SK-N-MC (cell line): ENCODE measurements around the gene RWDD4.

ENCODE experiments used
- DNase-seq: peaks from one replicate; pipeline ENCODE4 v3.0.0-alpha.2; 2011; ENCODE audit warnings: low read depth, low spot score
- H3K27ac ChIP-seq: fragments of 200-600 bp; sonication (generic); 2 replicates; pipeline ENCODE4 v1.5.1; 2016; ENCODE audit warnings: mixed run types
- H3K36me3 ChIP-seq: fragments of 200-600 bp; sonication (generic); 2 replicates; pipeline ENCODE4 v1.6.1; 2017; ENCODE audit warnings: antibody characterized with exemption, low read length, mixed read lengths; ENCODE audit not compliant: insufficient read depth
- H3K4me3 ChIP-seq: fragments of 200-600 bp; sonication (generic); 2 replicates; pipeline ENCODE4 v1.5.1; 2016
- H3K9ac ChIP-seq: fragments of 200-600 bp; sonication (generic); 2 replicates; pipeline ENCODE4 v1.8.0; 2017; ENCODE audit warnings: mixed run types, mixed read lengths; ENCODE audit not compliant: insufficient read length
- H3K9me3 ChIP-seq: fragments of 200-600 bp; sonication (generic); 2 replicates; pipeline ENCODE4 v1.6.1; 2017; ENCODE audit warnings: low read depth, mild to moderate bottlenecking, antibody characterized with exemption, low read length, moderate library complexity, mixed read lengths
- EZH2 ChIP-seq: fragments of 200-600 bp; sonication (generic); IDR thresholded peaks from one replicate; pipeline ENCODE4 v1.6.1; 2017; ENCODE audit warnings: antibody characterized with exemption
- FOXP2 ChIP-seq: optimal IDR thresholded peaks from 2 replicates; pipeline ENCODE3; 2011; ENCODE audit warnings: mild to moderate bottlenecking, moderate library complexity; ENCODE audit not compliant: insufficient read depth; ENCODE audit errors: extremely low read length, control extremely low read depth
- POLR2AphosphoS5 ChIP-seq: IDR thresholded peaks from 2 replicates; pipeline ENCODE4 v1.6.1; 2012; ENCODE audit warnings: mild to moderate bottlenecking, low read depth, low read length, borderline replicate concordance

RWDD4 gene

GRCh38 chr4:183602557-183603027 is 56.4 kb downstream of the RWDD4 start:
- Histone ChIP-seq H3K4me3 (no peak overlapping the region), H3K27ac (no peak overlapping the region), H3K9me3 (no peaks in the 10 kb centered on the region), H3K36me3 (no peaks in the 10 kb centered on the region), H3K9ac (no peak overlapping the region)
- no peak for DNase-seq
- TF ChIP-seq EZH2 (no peak), FOXP2 (no peak), POLR2AphosphoS5 (no peak)

DNA sequence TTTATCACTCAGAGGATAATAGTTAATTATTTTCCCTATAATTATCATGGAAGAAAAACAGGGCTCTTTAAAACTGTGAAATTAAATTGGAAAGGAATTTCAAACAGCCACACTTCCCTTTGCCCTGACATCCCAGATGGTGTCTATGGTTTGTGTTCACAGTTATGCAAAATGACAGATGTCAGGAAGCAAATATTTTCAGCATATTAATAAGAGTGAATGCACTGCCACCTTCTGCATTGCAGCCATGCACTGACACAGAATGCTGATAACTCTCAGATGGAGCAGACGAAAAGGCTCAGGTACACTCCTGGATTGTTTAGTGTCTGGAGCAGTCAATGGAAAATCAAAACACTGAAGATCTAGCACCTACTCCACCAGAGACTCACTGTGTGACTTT is 57.6 kb downstream of the RWDD4 start:
- Histone ChIP-seq H3K36me3 (no peaks in the 10 kb centered on the region), H3K27ac (no peak overlapping the region), H3K4me3 (no peak overlapping the region), H3K9ac (no peak overlapping the region), H3K9me3 (no peaks in the 10 kb centered on the region)
- TF ChIP-seq POLR2AphosphoS5 (no peak), FOXP2 (no peak), EZH2 (no peak)
- DNase-seq: no peak

- Histone ChIP-seq H3K9ac (no peak overlapping the region), H3K9me3 (no peaks in the 10 kb centered on the region), H3K36me3 (no peaks in the 10 kb centered on the region), H3K27ac (no peak overlapping the region), H3K4me3 (no peak overlapping the region)
- TF ChIP-seq EZH2 (no peak), POLR2AphosphoS5 (no peak), FOXP2 (no peak)
- DNase-seq: no peak
Measured at GRCh38 chr4:183600189-183600685, 58.7 kb downstream of the RWDD4 start.

DNA sequence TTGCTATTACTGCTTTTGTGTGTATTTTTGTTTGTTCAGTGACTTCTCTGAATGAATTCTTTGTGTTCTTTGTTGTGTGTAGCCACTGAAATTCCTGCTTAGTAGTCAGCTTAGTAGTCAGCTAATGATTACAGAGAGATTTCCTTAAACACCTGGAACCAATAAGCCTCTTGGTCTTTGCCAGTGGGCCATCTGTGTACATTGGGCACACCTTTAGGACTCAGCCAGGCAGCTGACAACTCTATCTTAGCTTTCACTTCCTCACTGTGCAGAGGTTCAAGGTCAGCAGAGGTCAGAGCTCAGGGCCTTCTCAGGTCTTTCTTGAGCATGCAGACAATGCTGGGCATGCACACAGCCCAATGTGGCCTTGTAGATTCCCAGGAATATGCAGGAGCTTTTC is 59.3 kb downstream of the RWDD4 start:
- H3K36me3 ChIP-seq: no peaks in the 10 kb centered on the region
- no peak for TF ChIP-seq POLR2AphosphoS5
- TF ChIP-seq FOXP2: no peak
- TF ChIP-seq EZH2: no peak
- H3K9me3 ChIP-seq: no peaks in the 10 kb centered on the region
- no peak overlapping the region for H3K9ac ChIP-seq
- H3K27ac ChIP-seq: no peak overlapping the region
- H3K4me3 ChIP-seq: no peak overlapping the region
- DNase-seq: no peak

DNA sequence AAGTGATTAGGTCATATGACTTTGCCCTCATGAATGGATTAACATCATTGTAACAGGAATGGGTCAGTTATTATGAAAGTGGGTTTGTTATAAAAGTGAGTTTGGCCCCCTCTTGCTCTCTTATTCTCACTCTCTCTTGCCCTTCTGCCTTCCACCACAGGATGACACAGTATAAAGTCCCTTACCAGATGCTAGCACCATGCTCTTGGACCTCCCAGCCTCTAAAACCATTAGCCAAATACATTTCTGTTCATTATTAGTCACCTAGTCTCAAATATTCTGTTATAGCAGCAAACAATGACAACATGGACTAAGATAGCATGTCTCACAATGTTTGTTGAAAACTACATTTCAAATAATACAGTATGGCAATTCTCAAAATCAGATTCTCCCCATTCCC is 59.7 kb downstream of the RWDD4 start:
- Histone ChIP-seq H3K27ac (no peak overlapping the region), H3K9ac (no peak overlapping the region), H3K9me3 (no peaks in the 10 kb centered on the region), H3K36me3 (no peaks in the 10 kb centered on the region), H3K4me3 (no peak overlapping the region)
- no peak for DNase-seq
- TF ChIP-seq FOXP2 (no peak), POLR2AphosphoS5 (no peak), EZH2 (no peak)

DNA sequence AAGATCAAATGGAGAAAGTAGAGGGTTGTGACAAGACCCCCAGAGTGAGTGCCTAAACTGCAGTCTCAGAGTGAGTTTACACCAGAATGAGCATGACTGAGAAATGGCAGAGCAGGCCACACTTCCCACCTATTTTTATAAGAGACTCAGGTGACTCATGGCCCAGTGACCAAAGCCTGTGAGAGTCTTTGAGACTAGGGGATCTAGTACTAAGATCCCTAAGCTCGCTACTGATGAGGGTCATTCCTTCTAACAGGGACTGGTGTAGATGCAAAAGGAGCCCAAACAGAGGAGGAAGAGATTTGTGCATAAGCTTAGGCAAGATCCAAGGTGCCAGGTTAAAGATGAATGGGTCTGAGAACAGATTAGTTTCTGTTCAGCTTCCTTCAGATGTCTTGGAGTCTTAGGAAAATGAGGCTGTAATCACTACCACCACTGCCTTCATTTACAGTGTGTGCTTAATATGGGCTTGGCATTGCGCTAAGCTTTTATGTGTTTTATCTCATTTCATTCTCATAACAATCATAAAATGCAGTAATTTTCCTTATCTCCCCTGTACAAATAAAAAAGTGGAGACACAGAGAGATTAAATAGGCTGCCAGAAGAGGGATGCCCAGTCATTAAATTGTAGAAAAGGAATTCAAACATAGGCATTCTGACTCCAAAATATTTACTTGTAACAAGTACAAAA is 62.8 kb downstream of the RWDD4 start:
- H3K36me3 ChIP-seq: no peaks in the 10 kb centered on the region
- no peak overlapping the region for H3K4me3 ChIP-seq
- H3K27ac ChIP-seq: no peak overlapping the region
- no peak overlapping the region for H3K9ac ChIP-seq
- no peak for DNase-seq
- TF ChIP-seq POLR2AphosphoS5: no peak
- no peak for TF ChIP-seq FOXP2
- no peak for TF ChIP-seq EZH2
- no peaks in the 10 kb centered on the region for H3K9me3 ChIP-seq

- TF ChIP-seq FOXP2 (no peak), EZH2 (no peak), POLR2AphosphoS5 (no peak)
- Histone ChIP-seq H3K9ac (no peak overlapping the region), H3K27ac (no peak overlapping the region), H3K9me3 (no peaks in the 10 kb centered on the region), H3K4me3 (no peak overlapping the region), H3K36me3 (no peaks in the 10 kb centered on the region)
- no peak for DNase-seq
Measured at GRCh38 chr4:183594823-183595222, 64.2 kb downstream of the RWDD4 start.

- Histone ChIP-seq H3K4me3 (no peak overlapping the region), H3K36me3 (no peaks in the 10 kb centered on the region), H3K27ac (no peak overlapping the region), H3K9me3 (no peaks in the 10 kb centered on the region), H3K9ac (no peak overlapping the region)
- no peak for DNase-seq
- TF ChIP-seq FOXP2: no peak
- no peak for TF ChIP-seq EZH2
- TF ChIP-seq POLR2AphosphoS5: no peak
Measured at GRCh38 chr4:183591301-183591700, 67.7 kb downstream of the RWDD4 start.
